ENCODE measurements around the gene AGAP1. TPM values are rescaled to one million over a fixed set of nuclear protein-coding genes. Genes with fewer than 3 reads are reported as not detected.

The AGAP1 gene
- total RNA-seq, 1 donor from 2014 or later, result 33.7 TPM

- no peak for DNase-seq (ENCODE audit: low read depth)
- no peaks in the 10 kb centered on the region for H3K27me3 ChIP-seq (ENCODE audit: control insufficient read depth, insufficient read depth, low read length)
These were observed 171.9 kb downstream of the AGAP1 start for GRCh38 chr2:235665661-235666212.

GRCh38 chr2:235666213-235666781, 172.5 kb downstream of the AGAP1 start:
- Histone ChIP-seq H3K27me3 (ENCODE audit: control insufficient read depth, insufficient read depth, low read length) (peaks cover 5% of the 10 kb centered on the region), H3K4me3 (ENCODE audit: low read depth, low read length) (peak overlapping the region; percentile 3)
- no peak for DNase-seq (ENCODE audit: low read depth)

More at GRCh38 chr2:235665661-235666212, 171.9 kb downstream of the AGAP1 start:
- Histone ChIP-seq H3K36me3 (ENCODE audit: control insufficient read depth, insufficient read depth, low read length) (no peaks in the 10 kb centered on the region), H3K4me3 (ENCODE audit: low read depth, low read length) (no peak overlapping the region)
- TF ChIP-seq CTCF (IDR thresholded peaks at IDR 0.05; ENCODE audit: insufficient read depth, low read length, poor library complexity, severe bottlenecking), result no peak

GRCh38 chr2:235668782-235669181, 174.9 kb downstream of the AGAP1 start:
- no peak for TF ChIP-seq CTCF (IDR thresholded peaks at IDR 0.05; ENCODE audit: insufficient read depth, low read length, poor library complexity, severe bottlenecking)
- no peak for DNase-seq (ENCODE audit: low read depth)
- peaks cover 11% of the 10 kb centered on the region for H3K27me3 ChIP-seq (ENCODE audit: control insufficient read depth, insufficient read depth, low read length)
- H3K4me3 ChIP-seq (ENCODE audit: low read depth, low read length), result no peak overlapping the region
- no peaks in the 10 kb centered on the region for H3K36me3 ChIP-seq (ENCODE audit: control insufficient read depth, insufficient read depth, low read length)

More at GRCh38 chr2:235666213-235666781, 172.5 kb downstream of the AGAP1 start:
- H3K36me3 ChIP-seq (ENCODE audit: control insufficient read depth, insufficient read depth, low read length), result no peaks in the 10 kb centered on the region
- TF ChIP-seq CTCF (IDR thresholded peaks at IDR 0.05; ENCODE audit: insufficient read depth, low read length, poor library complexity, severe bottlenecking), result no peak

- DNase-seq (ENCODE audit: low read depth), result no peak
- TF ChIP-seq CTCF (IDR thresholded peaks at IDR 0.05; ENCODE audit: insufficient read depth, low read length, poor library complexity, severe bottlenecking), result no peak
- Histone ChIP-seq H3K36me3 (ENCODE audit: control insufficient read depth, insufficient read depth, low read length) (no peaks in the 10 kb centered on the region), H3K27me3 (ENCODE audit: control insufficient read depth, insufficient read depth, low read length) (peaks cover 11% of the 10 kb centered on the region), H3K4me3 (ENCODE audit: low read depth, low read length) (peak overlapping the region; percentile 43)
These were observed 175.5 kb downstream of the AGAP1 start for GRCh38 chr2:235669269-235669831.

GRCh38 chr2:235669983-235670962, 176.4 kb downstream of the AGAP1 start:
- H3K4me3 ChIP-seq (ENCODE audit: low read depth, low read length), result peak overlapping the region; percentile 43
- DNase-seq (ENCODE audit: low read depth), result no peak
- peak; percentile 17 for TF ChIP-seq CTCF (IDR thresholded peaks at IDR 0.05; ENCODE audit: insufficient read depth, low read length, poor library complexity, severe bottlenecking)

More at GRCh38 chr2:235669983-235670962, 176.4 kb downstream of the AGAP1 start:
- no peaks in the 10 kb centered on the region for H3K36me3 ChIP-seq (ENCODE audit: control insufficient read depth, insufficient read depth, low read length)
- H3K27me3 ChIP-seq (ENCODE audit: control insufficient read depth, insufficient read depth, low read length), result peaks cover 11% of the 10 kb centered on the region
